MM.1S (cell line): ENCODE data around the gene FGF3.

ENCODE experiments used
- DNase-seq: peaks from one replicate; pipeline ENCODE4 v3.0.0-alpha.2; 2015
- H2AFZ ChIP-seq: fragments of 300-600 bp; sonication (generic); 2 replicates; pipeline ENCODE4 v1.6.0; 2016; ENCODE audit warnings: antibody characterized with exemption, low read length
- H3F3A ChIP-seq: fragments of 300-600 bp; sonication (generic); 2 replicates; pipeline ENCODE4 v1.6.1; 2016; ENCODE audit warnings: mild to moderate bottlenecking, antibody characterized with exemption, low read length, moderate library complexity, mixed read lengths; ENCODE audit not compliant: insufficient read depth
- H3K27ac ChIP-seq: fragments of 300-600 bp; sonication (generic); 2 replicates; pipeline ENCODE4 v1.5.1; 2016; ENCODE audit warnings: mild to moderate bottlenecking, low read length
- H3K27me3 ChIP-seq: fragments of 300-600 bp; sonication (generic); replicated peaks from 2 replicates; pipeline ENCODE4 v1.6.0; 2016; ENCODE audit warnings: low read length; ENCODE audit not compliant: insufficient read depth
- H3K36me3 ChIP-seq: fragments of 300-600 bp; sonication (generic); replicated peaks from 2 replicates; pipeline ENCODE4 v1.6.1; 2016; ENCODE audit warnings: mild to moderate bottlenecking, low read length, mixed read lengths; ENCODE audit not compliant: insufficient read depth
- H3K4me1 ChIP-seq: fragments of 300-600 bp; sonication (generic); 2 replicates; pipeline ENCODE4 v1.6.1; 2016; ENCODE audit warnings: low read length, mixed read lengths
- H3K4me2 ChIP-seq: fragments of 300-600 bp; sonication (generic); 2 replicates; pipeline ENCODE4 v1.6.0; 2016; ENCODE audit warnings: low read depth, low read length
- H3K4me3 ChIP-seq: fragments of 300-600 bp; sonication (generic); 2 replicates; pipeline ENCODE4 v1.5.1; 2016; ENCODE audit warnings: low read length, mixed read lengths
- H3K79me2 ChIP-seq: fragments of 300-600 bp; sonication (generic); 2 replicates; pipeline ENCODE4 v1.6.1; 2016; ENCODE audit warnings: mixed run types, low read length, mixed read lengths
- H3K9ac ChIP-seq: fragments of 300-600 bp; sonication (generic); 2 replicates; pipeline ENCODE4 v1.6.1; 2016; ENCODE audit warnings: low read length, mixed read lengths
- H3K9me2 ChIP-seq: fragments of 300-600 bp; sonication (generic); replicated peaks from 2 replicates; pipeline ENCODE4 v1.6.1; 2016; ENCODE audit warnings: mild to moderate bottlenecking, low read length, mixed read lengths; ENCODE audit not compliant: insufficient read depth
- H3K9me3 ChIP-seq: fragments of 300-600 bp; sonication (generic); replicated peaks from 2 replicates; pipeline ENCODE4 v1.6.1; 2016; ENCODE audit warnings: mild to moderate bottlenecking, low read length, mixed read lengths; ENCODE audit not compliant: insufficient read depth
- H4K20me1 ChIP-seq: fragments of 300-600 bp; sonication (generic); 2 replicates; pipeline ENCODE4 v1.6.1; 2016; ENCODE audit warnings: mild to moderate bottlenecking, low read length, moderate library complexity, mixed read lengths; ENCODE audit not compliant: insufficient read depth
- EZH2 ChIP-seq: fragments of 300-600 bp; sonication (generic); optimal IDR thresholded peaks from 2 replicates; pipeline ENCODE3; 2017; ENCODE audit warnings: low read depth, mild to moderate bottlenecking, antibody characterized with exemption, low read length, mixed read lengths
- EZH2phosphoT487 ChIP-seq: fragments of 300-600 bp; sonication (generic); IDR thresholded peaks from 2 replicates; pipeline ENCODE4 v1.6.1; 2018; ENCODE audit warnings: antibody characterized with exemption, low read length
- TF ChIP-seq, protein P1 (sequence below): fragments of 300-600 bp; sonication (generic); IDR thresholded peaks from 2 replicates; pipeline ENCODE4 v1.5.1; 2016; ENCODE audit warnings: antibody characterized with exemption, low read length, mixed read lengths

Gene FGF3

DNA sequence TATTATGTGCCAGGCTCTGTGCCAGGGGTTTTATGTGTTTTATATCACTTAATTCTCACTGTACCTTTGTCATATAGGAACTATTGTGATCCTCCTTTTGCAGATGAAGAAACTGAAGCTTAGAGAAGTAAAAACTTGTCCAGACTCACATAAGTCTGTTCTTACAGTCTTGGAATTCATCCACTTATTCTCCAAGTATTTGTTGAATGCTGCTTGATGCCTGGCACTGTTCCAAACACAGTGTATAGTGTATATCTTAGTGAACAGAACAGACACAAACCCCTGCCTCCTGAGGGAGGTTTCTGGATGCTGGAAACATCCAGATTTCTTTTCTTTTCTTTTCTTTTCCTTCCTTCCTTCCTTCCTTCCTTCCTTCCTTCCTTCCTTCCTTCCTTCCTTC is 29.0 kb upstream of the FGF3 start:
- Histone ChIP-seq H3K4me1 (no peaks in the 10 kb centered on the region), H3K79me2 (no peaks in the 10 kb centered on the region), H3K9me3 (no peaks in the 10 kb centered on the region), H3K9ac (no peak overlapping the region), H3K9me2 (no peaks in the 10 kb centered on the region), H3K4me3 (no peak overlapping the region), H3K4me2 (no peak overlapping the region), H3K36me3 (no peaks in the 10 kb centered on the region), H3F3A (no peaks in the 10 kb centered on the region), H2AFZ (no peak overlapping the region), H4K20me1 (no peaks in the 10 kb centered on the region), H3K27ac (no peak overlapping the region), H3K27me3 (peaks cover 70% of the 10 kb centered on the region)
- TF ChIP-seq, protein P1, sequence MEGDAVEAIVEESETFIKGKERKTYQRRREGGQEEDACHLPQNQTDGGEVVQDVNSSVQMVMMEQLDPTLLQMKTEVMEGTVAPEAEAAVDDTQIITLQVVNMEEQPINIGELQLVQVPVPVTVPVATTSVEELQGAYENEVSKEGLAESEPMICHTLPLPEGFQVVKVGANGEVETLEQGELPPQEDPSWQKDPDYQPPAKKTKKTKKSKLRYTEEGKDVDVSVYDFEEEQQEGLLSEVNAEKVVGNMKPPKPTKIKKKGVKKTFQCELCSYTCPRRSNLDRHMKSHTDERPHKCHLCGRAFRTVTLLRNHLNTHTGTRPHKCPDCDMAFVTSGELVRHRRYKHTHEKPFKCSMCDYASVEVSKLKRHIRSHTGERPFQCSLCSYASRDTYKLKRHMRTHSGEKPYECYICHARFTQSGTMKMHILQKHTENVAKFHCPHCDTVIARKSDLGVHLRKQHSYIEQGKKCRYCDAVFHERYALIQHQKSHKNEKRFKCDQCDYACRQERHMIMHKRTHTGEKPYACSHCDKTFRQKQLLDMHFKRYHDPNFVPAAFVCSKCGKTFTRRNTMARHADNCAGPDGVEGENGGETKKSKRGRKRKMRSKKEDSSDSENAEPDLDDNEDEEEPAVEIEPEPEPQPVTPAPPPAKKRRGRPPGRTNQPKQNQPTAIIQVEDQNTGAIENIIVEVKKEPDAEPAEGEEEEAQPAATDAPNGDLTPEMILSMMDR: no peak
- TF ChIP-seq EZH2 (no peak), EZH2phosphoT487 (no peak)
- DNase-seq: no peak

DNA sequence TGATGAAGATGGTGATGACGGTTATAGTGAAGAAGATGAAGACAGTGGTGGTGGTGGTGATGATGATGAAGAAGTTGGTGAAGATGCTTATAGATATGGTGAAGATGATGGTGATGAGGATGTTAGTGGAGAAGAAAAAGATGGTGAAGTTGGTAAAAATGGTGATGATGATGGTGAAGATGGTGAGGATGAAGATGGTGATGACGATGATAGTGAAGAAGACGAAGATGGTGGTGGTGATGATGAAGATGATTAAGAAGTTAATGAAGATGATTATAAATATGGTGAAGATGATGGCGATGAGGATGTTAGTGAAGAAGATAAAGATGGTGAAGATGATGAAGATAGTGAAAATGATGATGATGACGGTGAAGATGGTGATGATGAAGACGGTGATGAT is 25.2 kb upstream of the FGF3 start:
- DNase-seq: no peak
- Histone ChIP-seq H3K4me3 (no peak overlapping the region), H3K79me2 (no peaks in the 10 kb centered on the region), H3K9me2 (no peaks in the 10 kb centered on the region), H2AFZ (no peak overlapping the region), H4K20me1 (no peaks in the 10 kb centered on the region), H3K9me3 (no peaks in the 10 kb centered on the region), H3F3A (no peaks in the 10 kb centered on the region), H3K36me3 (no peaks in the 10 kb centered on the region), H3K4me2 (no peak overlapping the region), H3K4me1 (no peaks in the 10 kb centered on the region), H3K27ac (no peak overlapping the region), H3K9ac (no peak overlapping the region), H3K27me3 (peaks cover 60% of the 10 kb centered on the region)
- TF ChIP-seq EZH2phosphoT487: no peak
- no peak for TF ChIP-seq EZH2
- TF ChIP-seq, protein P1: no peak

DNA sequence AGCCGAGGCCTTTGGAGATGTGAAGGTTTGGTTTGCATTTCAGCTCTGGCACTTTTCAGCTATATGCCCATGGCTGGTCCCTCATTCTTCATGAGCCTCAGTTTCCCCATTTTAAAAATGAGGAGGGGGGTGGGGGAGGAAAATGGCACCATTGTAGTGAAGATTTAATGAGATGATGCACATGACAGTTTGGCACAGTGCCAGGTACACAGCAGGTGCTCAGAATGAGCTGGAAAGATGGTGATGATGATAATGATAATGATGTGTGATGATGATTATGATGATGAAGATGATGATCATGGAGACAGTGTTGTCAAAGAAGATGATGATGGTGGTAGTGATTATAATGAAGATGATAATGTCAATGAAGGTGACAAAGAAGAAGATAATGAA is 24.3 kb upstream of the FGF3 start:
- Histone ChIP-seq H3K27me3 (peaks cover 60% of the 10 kb centered on the region), H2AFZ (no peak overlapping the region), H3K9me3 (no peaks in the 10 kb centered on the region), H3K4me1 (no peaks in the 10 kb centered on the region), H3K9me2 (no peaks in the 10 kb centered on the region), H4K20me1 (no peaks in the 10 kb centered on the region), H3K36me3 (no peaks in the 10 kb centered on the region), H3K4me3 (no peak overlapping the region), H3K27ac (no peak overlapping the region), H3K9ac (no peak overlapping the region), H3K79me2 (no peaks in the 10 kb centered on the region), H3F3A (no peaks in the 10 kb centered on the region), H3K4me2 (no peak overlapping the region)
- TF ChIP-seq EZH2 (no peak), EZH2phosphoT487 (no peak)
- TF ChIP-seq, protein P1: no peak
- no peak for DNase-seq
